Ectodermal cell (in vitro differentiated cells): ENCODE results near the gene HS3ST4.
A peak's percentile ranks its signal among the peaks of the same experiment; 100 is the strongest.
"Not testable (repeated sequence)": the region's sequence is repeated elsewhere in the genome, so short reads cannot be mapped to it uniquely, and the experiment has no call there.

Experiments used
- H3K27ac ChIP-seq: 2 replicates; pipeline ENCODE4 v1.7.0; 2013; ENCODE audit warnings: mild to moderate bottlenecking, low read depth, low read length; ENCODE audit not compliant: insufficient read depth, poor library complexity, severe bottlenecking
- H3K27me3 ChIP-seq: 2 replicates; pipeline ENCODE4 v1.7.0; 2013; ENCODE audit warnings: mild to moderate bottlenecking, low read length; ENCODE audit not compliant: insufficient read depth, control insufficient read depth, poor library complexity, severe bottlenecking
- H3K36me3 ChIP-seq: one replicate; pipeline ENCODE4 v1.7.0; 2013; ENCODE audit warnings: low read length; ENCODE audit not compliant: control insufficient read depth, insufficient read depth
- H3K4me1 ChIP-seq: one replicate; pipeline ENCODE4 v1.7.0; 2013; ENCODE audit warnings: low read length; ENCODE audit not compliant: control insufficient read depth, insufficient read depth
- H3K4me3 ChIP-seq: 2 replicates; pipeline ENCODE4 v1.7.0; 2013; ENCODE audit warnings: low read depth, low read length, control low read depth; ENCODE audit not compliant: insufficient read depth
- H3K9me3 ChIP-seq: 2 replicates; pipeline ENCODE4 v1.7.0; 2013; ENCODE audit warnings: mild to moderate bottlenecking, low read length, moderate library complexity; ENCODE audit not compliant: control insufficient read depth
- WGBS, 2 experiments: methylation state at CpG; one replicate each; pipeline ENCODE4 v1.1.7; 2013; ENCODE audit warnings: missing lambda C conversion rate in 2 of 2; 5-methylcytosine and 5-hydroxymethylcytosine counted together

The HS3ST4 gene

DNA sequence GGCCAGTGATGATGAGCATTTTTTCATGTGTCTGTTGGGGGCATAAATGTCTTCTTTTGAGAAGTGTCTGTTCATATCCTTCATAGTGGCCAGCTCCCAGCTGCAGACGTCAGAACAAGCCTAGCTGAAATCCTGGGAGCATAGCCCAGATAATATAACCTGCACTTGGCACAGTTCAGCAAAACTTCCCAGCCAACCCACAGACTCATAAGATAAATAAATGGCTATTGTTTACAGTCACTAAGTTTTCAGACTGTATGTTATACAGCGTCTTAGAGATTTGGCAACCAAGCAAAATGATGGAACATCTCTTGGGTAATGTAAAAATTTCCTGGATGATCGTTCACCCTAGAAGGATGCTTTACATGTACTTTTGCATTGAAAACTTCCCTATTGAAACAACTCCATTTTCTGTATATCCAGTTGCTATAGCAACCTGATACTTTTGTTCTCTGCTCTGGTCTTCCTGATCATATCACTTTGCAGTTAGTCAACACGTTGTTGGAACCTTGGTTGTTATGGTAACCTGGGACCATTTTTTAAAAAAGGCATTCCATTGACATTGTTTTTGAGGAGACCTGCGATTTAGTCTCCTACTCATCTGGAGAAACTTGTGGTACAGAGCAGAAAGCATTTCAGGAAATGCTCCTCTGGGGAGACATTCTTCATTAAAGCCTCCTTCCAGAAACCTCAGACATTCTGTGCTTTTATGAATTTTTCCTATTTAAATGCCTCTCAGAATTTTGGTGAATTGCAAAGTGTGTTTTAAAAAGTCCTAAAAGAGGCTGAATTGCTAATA is 378.7 kb downstream of the HS3ST4 start:
- Histone ChIP-seq H3K27me3 (no peaks in the 10 kb centered on the region), H3K27ac (peak overlapping the region; percentile 52), H3K4me1 (peaks cover 14% of the 10 kb centered on the region), H3K36me3 (no peaks in the 10 kb centered on the region), H3K4me3 (no peak overlapping the region), H3K9me3 (no peaks in the 10 kb centered on the region)
- 58 to 70% methylated on average over 5 of the region's 5 CpGs for WGBS, 2 experiments

DNA sequence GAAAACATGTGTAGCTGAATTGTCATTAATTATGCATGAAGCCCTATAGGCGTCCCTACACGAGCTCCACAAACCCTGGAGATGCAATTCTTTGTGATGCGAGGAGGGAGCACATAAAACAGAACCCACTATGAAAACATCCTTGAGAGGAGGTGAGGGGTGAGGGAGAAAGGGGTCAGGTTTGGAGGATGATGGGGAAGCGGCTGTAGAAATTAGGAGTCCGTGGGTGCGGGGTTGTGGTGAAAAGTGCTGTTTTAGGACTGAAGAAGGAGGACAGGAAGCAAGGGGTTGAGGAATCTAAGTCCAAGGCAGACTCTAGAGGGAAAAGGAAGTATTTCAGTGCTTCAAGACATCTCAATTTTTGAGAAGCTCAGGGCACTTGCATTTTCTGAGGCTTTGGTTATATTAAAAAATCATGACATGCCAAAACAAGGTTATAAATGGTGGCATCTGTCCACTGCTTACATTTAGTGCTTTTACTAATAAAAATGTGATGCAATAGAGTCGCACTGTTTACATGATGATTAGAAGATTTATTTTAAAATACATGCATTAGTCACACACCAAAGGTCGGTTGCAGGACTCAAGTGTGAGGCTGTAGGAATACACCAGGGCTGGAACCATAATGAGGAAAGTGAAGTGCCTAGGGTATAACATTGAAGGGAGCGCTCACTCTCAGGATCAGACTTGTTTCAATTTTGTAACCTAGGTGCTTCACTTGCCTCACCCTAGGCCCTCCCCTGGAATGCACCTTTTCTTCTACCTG is 379.5 kb downstream of the HS3ST4 start:
- 61 to 64% methylated on average over 8 to 9 of the region's 9 CpGs for WGBS, 2 experiments
- Histone ChIP-seq H3K4me3 (no peak overlapping the region), H3K27me3 (no peaks in the 10 kb centered on the region)

DNA sequence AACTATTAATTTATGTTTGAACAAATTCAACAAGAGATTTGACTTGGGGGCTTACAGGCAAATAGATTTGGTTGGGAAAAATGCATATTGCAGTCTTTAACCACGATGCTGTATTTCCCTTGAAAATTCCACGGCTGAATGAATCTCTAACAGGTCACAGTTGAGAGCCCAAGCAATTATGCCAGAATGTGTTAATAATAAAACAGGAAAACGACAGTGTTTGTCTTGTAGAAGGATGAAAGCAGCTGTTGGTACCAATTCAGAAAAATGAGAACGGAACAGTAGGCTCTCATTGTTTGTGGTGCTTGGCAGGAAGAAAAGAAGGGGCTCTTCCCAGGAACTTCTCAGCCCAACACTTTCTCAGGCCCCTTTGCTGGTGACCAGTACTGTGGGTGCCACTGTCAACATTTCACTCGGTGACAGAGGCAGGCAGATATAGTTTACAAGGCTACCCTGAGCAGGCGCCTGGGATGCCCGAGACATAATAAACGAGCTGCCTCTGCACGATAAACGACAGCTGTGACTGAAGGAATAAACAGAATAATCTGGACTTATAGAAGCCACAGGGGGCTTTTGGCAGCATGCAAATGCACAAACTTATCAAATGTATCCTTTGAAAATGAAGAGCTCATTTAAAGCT is 387.1 kb downstream of the HS3ST4 start:
- WGBS, 2 experiments, result 71 to 75% methylated on average over 10 of the region's 10 CpGs
- no peaks in the 10 kb centered on the region for H3K9me3 ChIP-seq
- no peak overlapping the region for H3K4me3 ChIP-seq
- no peaks in the 10 kb centered on the region for H3K36me3 ChIP-seq
- peaks cover 8% of the 10 kb centered on the region for H3K4me1 ChIP-seq
- no peak overlapping the region for H3K27ac ChIP-seq
- H3K27me3 ChIP-seq, result no peaks in the 10 kb centered on the region

More for the DNA sequence above, 379.5 kb downstream of the HS3ST4 start:
- Histone ChIP-seq H3K27ac (peak overlapping the region; percentile 52), H3K36me3 (no peaks in the 10 kb centered on the region), H3K9me3 (no peaks in the 10 kb centered on the region), H3K4me1 (peaks cover 14% of the 10 kb centered on the region)

DNA sequence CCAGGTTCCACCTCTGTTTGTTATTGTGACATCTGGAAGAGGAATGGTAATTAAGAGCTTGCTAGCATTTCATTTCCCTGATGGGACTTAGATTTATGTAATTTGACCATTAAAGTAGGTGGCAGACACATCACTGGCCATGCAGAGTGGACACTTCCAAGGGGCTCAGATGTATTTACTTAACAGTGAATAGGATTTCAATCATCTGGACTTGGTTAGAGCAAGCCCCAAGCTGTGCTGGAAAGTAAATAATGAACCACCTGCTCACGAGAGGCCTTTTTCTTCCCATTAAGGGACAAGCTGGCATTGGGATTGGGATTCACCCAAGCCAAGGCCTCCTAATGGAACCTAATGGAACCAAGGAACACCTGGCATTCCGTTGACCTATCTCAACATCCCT is 395.3 kb downstream of the HS3ST4 start:
- no peaks in the 10 kb centered on the region for H3K36me3 ChIP-seq
- no peak overlapping the region for H3K4me3 ChIP-seq
- 87 to 90% methylated on average over 2 of the region's 2 CpGs for WGBS, 2 experiments
- peaks cover 8% of the 10 kb centered on the region for H3K4me1 ChIP-seq
- no peaks in the 10 kb centered on the region for H3K9me3 ChIP-seq
- H3K27ac ChIP-seq, result no peak overlapping the region
- H3K27me3 ChIP-seq, result no peaks in the 10 kb centered on the region

DNA sequence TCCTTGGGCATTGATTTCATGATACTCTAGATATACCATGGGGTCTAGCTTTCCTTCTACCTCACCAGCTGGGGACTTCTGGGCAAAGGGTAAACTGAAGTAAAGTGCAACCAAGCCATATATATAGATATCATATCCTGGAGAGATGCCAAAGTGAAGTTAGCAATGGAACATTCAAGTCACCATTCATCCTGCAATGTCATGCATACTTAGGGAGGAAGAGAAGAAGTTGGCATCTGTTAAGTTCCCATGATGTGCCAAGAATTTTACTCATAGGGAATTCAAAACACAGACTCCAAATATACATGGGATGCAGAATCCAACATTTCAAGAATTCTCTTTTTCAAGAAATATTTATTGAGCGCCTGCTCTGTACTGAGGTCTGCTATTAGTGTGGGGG is 399.8 kb downstream of the HS3ST4 start:
- Histone ChIP-seq H3K4me1 (no peaks in the 10 kb centered on the region), H3K9me3 (no peaks in the 10 kb centered on the region), H3K4me3 (no peak overlapping the region), H3K27ac (no peak overlapping the region), H3K36me3 (no peaks in the 10 kb centered on the region), H3K27me3 (no peaks in the 10 kb centered on the region)
- WGBS, 2 experiments, result 100% methylated on average over 1 of the region's 1 CpG

DNA sequence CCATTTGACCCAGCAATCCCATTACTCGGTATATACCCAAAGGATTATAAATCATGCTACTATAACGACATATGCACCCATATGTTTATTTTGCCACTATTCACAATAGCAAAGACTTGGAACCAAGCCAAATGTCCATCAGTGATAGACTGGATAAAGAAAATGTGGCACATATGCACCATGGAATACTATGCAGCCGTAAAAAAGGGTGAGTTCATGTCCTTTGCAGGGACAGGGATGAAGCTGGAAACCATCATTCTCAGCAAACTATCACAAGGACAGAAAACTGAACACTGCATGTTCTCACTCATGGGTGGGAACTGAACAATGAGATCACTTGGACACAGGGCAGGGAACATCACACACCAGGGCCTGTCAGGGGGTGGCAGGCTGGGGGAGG is 406.4 kb downstream of the HS3ST4 start:
- H3K9me3 ChIP-seq, H3K4me1 ChIP-seq, H3K4me3 ChIP-seq, H3K27me3 ChIP-seq, H3K36me3 ChIP-seq, H3K27ac ChIP-seq: not testable (repeated sequence)
- 88 to 93% methylated on average over 3 of the region's 3 CpGs for WGBS, 2 experiments

DNA sequence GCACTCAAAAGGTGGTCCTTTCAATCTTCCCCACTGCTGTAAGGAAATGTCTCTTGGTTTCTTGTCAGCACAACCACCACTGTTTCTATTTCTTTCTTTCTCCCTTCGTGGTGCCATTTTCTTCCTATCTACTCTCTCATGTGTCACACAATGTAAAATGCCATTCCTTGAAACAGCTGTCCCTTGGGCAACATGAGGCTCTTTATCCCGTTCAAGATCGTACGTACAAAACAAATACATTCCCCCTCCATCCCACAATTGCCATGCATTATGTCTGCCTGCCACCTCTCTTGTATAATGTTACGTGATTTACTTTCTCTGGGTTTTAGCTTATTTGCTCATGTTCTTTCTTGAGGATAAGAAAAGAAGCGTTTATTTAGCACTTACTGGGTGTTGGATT is 410.6 kb downstream of the HS3ST4 start:
- Histone ChIP-seq H3K36me3 (no peaks in the 10 kb centered on the region), H3K9me3 (no peaks in the 10 kb centered on the region), H3K4me3 (no peak overlapping the region), H3K27ac (no peak overlapping the region), H3K27me3 (no peaks in the 10 kb centered on the region), H3K4me1 (no peaks in the 10 kb centered on the region)
- WGBS, 2 experiments, result 71 to 89% methylated on average over 6 of the region's 6 CpGs

DNA sequence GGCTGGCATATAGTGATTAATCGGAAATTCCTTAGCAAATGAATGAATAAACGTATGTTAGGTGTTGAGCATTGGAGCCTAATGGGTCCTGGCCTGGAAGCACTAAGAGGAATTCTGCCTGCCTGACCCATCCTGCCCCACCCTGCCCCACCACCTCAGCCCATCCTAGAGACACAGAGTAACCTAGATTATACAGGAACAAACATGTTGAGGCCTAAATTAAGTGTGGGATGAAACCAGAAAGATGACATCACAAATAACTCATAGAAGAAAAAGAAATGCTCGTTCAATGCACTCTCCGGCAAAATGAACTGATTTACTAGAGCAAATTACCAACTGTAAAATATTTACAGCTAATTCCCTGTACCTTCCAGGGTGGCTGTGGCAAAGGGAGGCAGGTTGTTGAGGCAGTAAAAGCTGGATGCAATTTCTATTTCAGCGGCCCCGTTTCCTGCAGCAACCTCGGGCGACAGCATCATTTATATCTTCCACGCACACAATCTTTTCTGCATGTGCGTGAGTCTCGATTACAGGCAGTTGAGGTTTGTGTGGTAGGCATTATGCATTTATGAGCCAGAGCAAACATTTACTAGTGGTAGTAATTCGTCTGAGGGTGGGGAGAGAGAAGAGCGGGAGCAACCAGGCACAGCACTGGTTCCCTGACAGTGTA is 417.2 kb downstream of the HS3ST4 start:
- Histone ChIP-seq H3K4me1 (no peaks in the 10 kb centered on the region), H3K27ac (no peak overlapping the region), H3K4me3 (no peak overlapping the region), H3K9me3 (no peaks in the 10 kb centered on the region), H3K36me3 (no peaks in the 10 kb centered on the region), H3K27me3 (no peaks in the 10 kb centered on the region)
- WGBS, 2 experiments, result 94% methylated on average over 12 to 13 of the region's 13 CpGs

DNA sequence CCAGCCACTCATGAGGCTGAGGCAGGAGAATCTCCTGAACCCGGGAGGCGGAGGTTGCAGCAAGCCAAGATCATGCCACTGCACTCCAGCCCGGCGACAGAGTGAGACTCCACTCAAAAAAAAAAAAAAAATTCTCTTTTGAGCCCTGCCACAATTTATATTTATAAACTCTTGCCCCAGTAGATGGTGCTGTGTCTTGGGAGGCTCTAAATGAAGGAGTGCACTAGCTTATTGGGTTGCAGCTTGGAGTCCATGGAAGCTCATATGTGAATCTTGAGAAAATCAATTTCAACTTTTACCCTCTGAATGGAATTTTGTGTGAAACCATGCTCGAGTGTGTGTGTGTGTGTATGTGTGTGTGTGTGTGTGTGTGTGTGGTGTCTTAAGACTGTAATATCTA is 420.1 kb downstream of the HS3ST4 start:
- no peaks in the 10 kb centered on the region for H3K4me1 ChIP-seq
- H3K27me3 ChIP-seq, result no peaks in the 10 kb centered on the region
- no peaks in the 10 kb centered on the region for H3K9me3 ChIP-seq
- no peaks in the 10 kb centered on the region for H3K36me3 ChIP-seq
- 85 to 94% methylated on average over 5 of the region's 5 CpGs for WGBS, 2 experiments
- no peak overlapping the region for H3K27ac ChIP-seq
- no peak overlapping the region for H3K4me3 ChIP-seq

DNA sequence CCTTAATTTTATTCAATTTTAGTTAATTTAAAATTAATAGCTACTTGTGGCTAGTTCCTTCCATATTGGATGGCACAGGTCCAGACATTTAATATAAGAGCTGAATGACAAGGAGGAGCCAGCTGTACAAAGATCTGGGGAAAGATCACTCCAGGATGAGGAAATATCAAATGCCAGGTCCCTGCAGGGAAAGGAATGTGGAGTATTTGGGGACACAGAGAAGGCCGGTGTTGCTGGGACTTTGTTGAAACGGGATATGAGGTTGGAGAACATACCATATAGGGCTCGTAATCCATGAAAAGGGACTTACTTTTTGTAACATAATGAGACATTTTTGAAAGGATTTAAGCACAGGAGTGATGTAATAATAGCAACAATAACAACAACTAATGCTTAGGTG is 426.8 kb downstream of the HS3ST4 start:
- Histone ChIP-seq H3K27ac (no peak overlapping the region), H3K9me3 (no peaks in the 10 kb centered on the region), H3K36me3 (no peaks in the 10 kb centered on the region), H3K4me3 (no peak overlapping the region), H3K27me3 (no peaks in the 10 kb centered on the region), H3K4me1 (peaks cover 7% of the 10 kb centered on the region)
- WGBS, 2 experiments, result 15% methylated on average over 3 of the region's 3 CpGs
